ENCODE results near the gene SUMF1. TPM values are rescaled to one million over a fixed set of nuclear protein-coding genes. Genes with fewer than 3 reads are reported as not detected.
A peak's percentile ranks its signal among the peaks of the same experiment; 100 is the strongest.

The SUMF1 gene
- polyA plus RNA-seq, 1 experiment, result 51.4 TPM

GRCh38 chr3:4320096-4320911 lies 146.8 kb downstream of the SUMF1 start:
- POLR2A ChIA-PET, result no interaction called here
- H3K4me3 ChIP-seq (ENCODE audit: low read depth, low read length), result no peak overlapping the region
- no peak for DNase-seq (ENCODE audit: low read depth, low spot score)
- no peaks in the 10 kb centered on the region for H3K27me3 ChIP-seq (ENCODE audit: control insufficient read depth, insufficient read depth, low read length)
- no peak overlapping the region for H3K27ac ChIP-seq (ENCODE audit: low read depth, low read length)
- CTCF ChIA-PET, result interaction anchor here (1.2 to 1.4 kb wide), 3 partner anchors 20 to 313 kb away, joined by 3 to 7 read pairs (median 4); no protein-coding TSS in a partner anchor
- TF ChIP-seq CTCF (IDR thresholded peaks at IDR 0.05; ENCODE audit: low read depth, low read length), result no peak
- H3K9me3 ChIP-seq (ENCODE audit: control insufficient read depth, insufficient read depth, low read length), result no peaks in the 10 kb centered on the region

- peak; percentile 51 for TF ChIP-seq CTCF (IDR thresholded peaks at IDR 0.05; ENCODE audit: low read depth, low read length)
- H3K27ac ChIP-seq (ENCODE audit: low read depth, low read length), result no peak overlapping the region
- POLR2A ChIA-PET, result no interaction called here
- no peaks in the 10 kb centered on the region for H3K9me3 ChIP-seq (ENCODE audit: control insufficient read depth, insufficient read depth, low read length)
- H3K4me3 ChIP-seq (ENCODE audit: low read depth, low read length), result no peak overlapping the region
- DNase-seq (ENCODE audit: low read depth, low spot score), result no peak
- H3K27me3 ChIP-seq (ENCODE audit: control insufficient read depth, insufficient read depth, low read length), result no peaks in the 10 kb centered on the region
- CTCF ChIA-PET, result interaction anchor here (0.5 to 1.9 kb wide), 11 partner anchors 9 to 319 kb away, joined by 3 to 16 read pairs (median 4); partner anchors contain the start of gene ITPR1
Measured at GRCh38 chr3:4314688-4315087, 152.4 kb downstream of the SUMF1 start.

GRCh38 chr3:4313606-4314293 lies 153.3 kb downstream of the SUMF1 start:
- no peak for DNase-seq (ENCODE audit: low read depth, low spot score)
- Histone ChIP-seq H3K27ac (ENCODE audit: low read depth, low read length) (no peak overlapping the region), H3K4me3 (ENCODE audit: low read depth, low read length) (no peak overlapping the region), H3K27me3 (ENCODE audit: control insufficient read depth, insufficient read depth, low read length) (no peaks in the 10 kb centered on the region), H3K9me3 (ENCODE audit: control insufficient read depth, insufficient read depth, low read length) (no peaks in the 10 kb centered on the region)
- CTCF ChIA-PET, result interaction anchor here (0.6 to 1.9 kb wide), 5 partner anchors 17 to 270 kb away, joined by 3 to 8 read pairs (median 7); partner anchors contain the start of gene ITPR1
- POLR2A ChIA-PET, result interaction anchor here (0.6 kb wide), 1 partner anchor 626 kb away, joined by 10 read pairs; no protein-coding TSS in a partner anchor
- TF ChIP-seq CTCF (IDR thresholded peaks at IDR 0.05; ENCODE audit: low read depth, low read length), result 0 out of 2 replicates have a peak, but pooled peaks have one; percentile 14

- ChIA-PET CTCF (interaction anchor here (0.9 to 2.6 kb wide), 4 partner anchors 16 to 322 kb away, joined by 3 to 13 read pairs (median 6); no protein-coding TSS in a partner anchor), POLR2A (no interaction called here)
- no peak for TF ChIP-seq CTCF (IDR thresholded peaks at IDR 0.05; ENCODE audit: low read depth, low read length)
Measured at GRCh38 chr3:4311496-4311895, 155.6 kb downstream of the SUMF1 start.

More at GRCh38 chr3:4311496-4311895, 155.6 kb downstream of the SUMF1 start:
- no peaks in the 10 kb centered on the region for H3K9me3 ChIP-seq (ENCODE audit: control insufficient read depth, insufficient read depth, low read length)
- DNase-seq (ENCODE audit: low read depth, low spot score), result no peak
- H3K27ac ChIP-seq (ENCODE audit: low read depth, low read length), result no peak overlapping the region
- H3K4me3 ChIP-seq (ENCODE audit: low read depth, low read length), result no peak overlapping the region
- no peaks in the 10 kb centered on the region for H3K27me3 ChIP-seq (ENCODE audit: control insufficient read depth, insufficient read depth, low read length)

Other genes with a start within 250 kb of the SUMF1 start
- 15.5 and 16.8 TPM in 2 replicates for gene SETMAR, start 163.9 kb downstream of the SUMF1 start, polyA plus RNA-seq (2011; rRNA removed)
- gene ITPR1, start 26.1 kb upstream of the SUMF1 start, polyA plus RNA-seq (2011; rRNA removed), result 6.7 and 7.4 TPM in 2 replicates

Data from AG04450 (cell line).